ENCODE data around the gene CCSAP.

Gene CCSAP

DNA sequence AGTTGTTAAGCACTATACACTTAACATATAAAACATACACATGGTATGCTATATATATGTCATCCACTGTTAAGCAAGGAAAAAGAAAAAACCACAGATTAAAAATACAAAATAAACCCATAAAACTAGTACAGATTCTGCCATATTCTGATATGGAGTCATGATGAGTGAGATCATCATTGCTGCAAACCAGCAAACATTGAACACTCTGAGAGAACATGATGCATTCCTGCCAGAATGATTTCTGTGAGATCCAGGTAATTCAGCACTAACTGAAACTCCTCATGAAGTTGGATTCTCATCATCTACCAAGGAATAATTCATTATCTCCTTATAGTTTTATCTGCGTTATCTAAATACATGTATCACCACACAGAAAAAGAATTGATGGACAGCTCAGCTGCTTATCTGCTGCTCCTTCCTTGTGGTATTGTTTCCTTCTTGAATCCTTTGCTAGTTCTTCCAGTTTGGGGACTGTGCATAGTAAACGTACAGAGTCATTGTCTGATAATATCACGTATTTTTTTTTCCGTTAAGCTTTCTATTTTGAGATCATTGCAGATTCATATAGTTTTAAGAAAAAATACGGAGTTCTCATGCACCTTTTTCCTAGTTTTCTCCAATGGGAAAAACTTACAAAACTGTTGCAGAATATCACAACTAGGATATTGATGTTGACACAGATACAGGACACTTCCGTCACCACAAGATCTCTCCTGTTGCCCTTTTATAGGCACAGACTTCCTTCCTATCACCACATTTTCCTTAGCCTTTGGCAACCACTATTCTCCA is 62.6 kb downstream of the CCSAP start:
- Mint-ChIP-seq H3K4me1 (ENCODE audit: low read depth) (peaks cover 49% of the 10 kb centered on the region), H3K27ac (peak overlapping the region; percentile 17), H3K36me3 (ENCODE audit: low read depth) (peaks cover 34% of the 10 kb centered on the region), H3K9me3 (no peaks in the 10 kb centered on the region), H3K4me3 (no peak overlapping the region), H3K27me3 (no peaks in the 10 kb centered on the region)
- no peak for DNase-seq

DNA sequence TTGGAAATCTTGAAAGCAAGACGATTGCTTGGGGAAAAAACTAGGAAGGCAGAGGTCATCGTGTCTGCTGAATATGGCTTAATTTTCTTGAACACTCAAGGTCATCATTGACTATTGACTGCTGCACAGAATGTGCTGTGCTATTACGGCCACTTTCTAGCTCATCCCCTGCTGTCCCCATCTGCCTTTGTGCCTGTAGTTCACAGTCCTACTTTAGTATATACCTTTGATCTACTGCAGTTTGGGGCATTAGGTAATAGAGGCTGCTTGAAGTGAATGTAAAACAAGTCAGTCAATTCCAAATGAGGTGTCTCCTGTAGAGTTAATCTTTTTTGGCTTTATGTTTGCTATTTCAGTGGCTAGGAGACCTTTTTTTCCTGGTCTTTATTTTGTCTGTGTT is 63.6 kb downstream of the CCSAP start:
- no peaks in the 10 kb centered on the region for H3K27me3 Mint-ChIP-seq
- H3K4me3 Mint-ChIP-seq: no peak overlapping the region
- no peak overlapping the region for H3K27ac Mint-ChIP-seq
- peaks cover 51% of the 10 kb centered on the region for H3K4me1 Mint-ChIP-seq (ENCODE audit: low read depth)
- peaks cover 37% of the 10 kb centered on the region for H3K36me3 Mint-ChIP-seq (ENCODE audit: low read depth)
- DNase-seq: no peak
- H3K9me3 Mint-ChIP-seq: no peaks in the 10 kb centered on the region

DNA sequence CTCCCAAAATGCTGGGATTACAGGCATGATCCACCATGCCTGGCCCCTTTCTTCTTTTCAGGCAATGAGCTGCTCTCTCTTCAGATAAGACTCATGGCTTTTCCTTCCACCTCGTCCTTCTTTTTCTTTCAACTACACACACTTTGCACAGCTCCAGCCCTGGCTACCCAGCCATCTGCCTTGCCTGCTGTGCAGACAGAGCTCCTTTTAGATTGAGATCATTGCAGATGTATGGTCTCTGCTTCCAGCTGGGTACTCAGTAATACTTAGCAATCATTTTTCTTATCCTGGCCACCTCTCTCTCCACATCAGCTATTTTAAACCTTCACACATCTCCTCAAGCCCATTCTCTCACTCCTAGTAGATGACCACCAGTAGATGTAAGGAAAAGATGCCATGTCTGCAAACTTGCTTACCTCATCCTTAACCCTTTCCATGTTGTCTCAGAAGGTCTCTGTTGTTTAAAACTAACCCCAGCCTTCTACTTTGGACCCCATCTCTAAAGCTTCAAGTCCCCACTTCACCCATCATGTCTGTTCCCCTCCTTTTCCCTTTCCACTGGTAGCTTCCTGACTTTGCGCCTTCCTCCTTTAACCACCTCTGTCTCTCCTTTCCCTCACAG is 64.6 kb downstream of the CCSAP start:
- Mint-ChIP-seq H3K9me3 (no peaks in the 10 kb centered on the region), H3K4me1 (ENCODE audit: low read depth) (peaks cover 55% of the 10 kb centered on the region), H3K4me3 (no peak overlapping the region), H3K27ac (no peak overlapping the region), H3K36me3 (ENCODE audit: low read depth) (peaks cover 36% of the 10 kb centered on the region), H3K27me3 (no peaks in the 10 kb centered on the region)
- DNase-seq: no peak

DNA sequence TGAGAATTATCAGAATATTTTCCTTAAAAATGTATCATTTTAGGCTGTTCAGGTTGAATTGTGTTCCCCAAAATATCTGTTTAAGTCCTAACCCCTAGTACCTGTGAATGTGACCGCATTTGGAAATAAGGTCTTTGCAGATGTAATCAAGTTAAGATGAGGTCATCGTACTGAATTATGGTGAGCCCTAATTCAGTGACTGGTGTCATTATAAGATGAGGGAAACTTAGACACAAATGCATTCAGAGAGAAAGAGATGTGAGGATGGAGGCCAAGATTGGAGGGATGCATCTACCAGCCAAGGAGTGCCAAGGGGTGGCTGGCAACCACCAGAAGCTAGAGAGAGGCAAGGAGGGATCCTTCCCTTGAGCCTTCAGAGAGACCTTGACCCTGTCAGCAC is 67.8 kb downstream of the CCSAP start:
- H3K9me3 Mint-ChIP-seq: no peaks in the 10 kb centered on the region
- peaks cover 18% of the 10 kb centered on the region for H3K36me3 Mint-ChIP-seq (ENCODE audit: low read depth)
- H3K27me3 Mint-ChIP-seq: no peaks in the 10 kb centered on the region
- H3K4me1 Mint-ChIP-seq (ENCODE audit: low read depth): peaks cover 42% of the 10 kb centered on the region
- H3K4me3 Mint-ChIP-seq: no peak overlapping the region
- no peak overlapping the region for H3K27ac Mint-ChIP-seq
- DNase-seq: no peak

DNA sequence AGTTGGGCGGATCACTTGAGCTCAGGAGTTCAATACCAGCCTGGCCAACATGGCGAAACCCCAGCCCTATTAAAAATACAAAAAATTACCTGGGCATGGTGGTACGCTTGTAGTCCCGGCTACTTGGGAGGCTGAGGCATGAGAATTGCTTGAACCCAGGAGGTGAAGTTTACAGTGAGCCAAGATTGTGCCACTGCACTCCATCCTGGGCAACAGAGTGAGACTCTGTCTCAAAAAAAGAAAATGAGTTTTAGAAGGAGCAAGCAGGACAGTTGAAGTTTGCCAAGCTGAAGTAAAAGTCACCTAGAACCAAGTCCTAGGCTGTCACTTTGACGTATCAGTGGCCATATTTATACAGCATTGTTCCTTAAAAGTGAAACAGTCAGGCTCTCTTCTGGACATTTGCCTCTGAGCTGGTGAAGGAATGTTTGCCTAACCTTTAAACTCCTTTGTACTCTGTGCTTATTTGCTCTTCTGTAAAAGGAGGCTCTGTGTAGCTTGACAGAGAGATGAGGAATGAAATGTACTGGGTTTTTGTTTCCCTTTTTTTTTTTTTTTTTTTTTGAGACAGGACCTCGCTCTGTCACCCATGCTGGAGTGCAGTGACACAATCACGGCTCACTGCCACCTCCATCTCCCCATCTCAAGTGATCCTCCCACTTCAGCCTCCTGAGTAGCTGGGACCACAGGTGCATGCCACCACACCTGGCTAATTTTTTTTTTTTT is 69.2 kb downstream of the CCSAP start:
- Mint-ChIP-seq H3K27me3 (no peaks in the 10 kb centered on the region), H3K9me3 (no peaks in the 10 kb centered on the region), H3K4me3 (no peak overlapping the region), H3K36me3 (ENCODE audit: low read depth) (peaks cover 18% of the 10 kb centered on the region), H3K27ac (no peak overlapping the region), H3K4me1 (ENCODE audit: low read depth) (peaks cover 36% of the 10 kb centered on the region)
- no peak for DNase-seq

DNA sequence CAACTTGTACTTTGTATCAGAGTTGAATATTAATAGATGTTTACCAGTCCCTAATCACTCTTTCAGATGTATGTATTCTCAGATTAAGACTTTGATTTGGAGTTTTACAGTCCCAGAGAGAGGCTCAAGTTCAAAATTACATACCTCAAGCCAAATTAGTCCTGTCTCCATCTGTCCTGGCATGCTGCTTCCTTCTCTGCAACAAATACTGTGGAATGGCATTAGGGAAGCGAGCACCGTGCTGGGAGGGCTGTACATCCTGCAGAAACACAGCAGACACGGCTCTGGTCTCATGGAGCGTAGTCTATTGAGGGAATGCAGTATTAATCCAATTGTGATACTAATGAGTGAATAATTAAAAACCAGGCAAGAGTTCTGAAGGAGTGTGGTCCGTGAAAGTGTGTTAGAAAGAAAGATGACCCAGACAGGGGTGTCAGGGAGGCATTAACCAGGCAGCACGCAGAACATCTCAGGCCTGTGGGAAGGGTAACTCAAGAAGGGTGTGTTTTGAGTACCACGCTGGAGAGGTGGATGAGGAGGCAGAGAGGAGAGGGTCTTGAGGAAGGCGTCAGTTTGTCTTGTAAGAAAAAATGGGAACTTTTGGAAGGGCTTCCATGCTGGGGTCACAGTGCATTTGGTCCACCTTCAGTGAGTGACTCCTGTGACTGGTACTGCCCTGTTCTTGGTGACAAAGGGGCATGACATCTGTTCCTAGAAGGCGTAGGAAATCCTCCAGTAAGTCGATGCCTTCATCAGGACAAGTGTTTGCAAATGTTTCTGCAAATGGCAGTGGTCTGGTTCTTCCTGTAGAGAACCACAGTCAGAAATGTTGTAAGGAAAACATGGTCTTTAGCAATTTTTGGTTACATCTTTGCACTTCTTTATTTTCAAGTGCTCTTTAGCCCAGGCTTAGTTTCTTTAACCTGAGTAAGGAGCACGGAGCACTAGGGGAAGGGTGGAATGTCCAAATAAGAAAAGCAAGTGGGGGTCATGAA is 70.4 kb downstream of the CCSAP start:
- Mint-ChIP-seq H3K9me3 (peaks cover 8% of the 10 kb centered on the region), H3K27ac (peak overlapping the region; percentile 67), H3K36me3 (ENCODE audit: low read depth) (peaks cover 18% of the 10 kb centered on the region), H3K4me3 (peak overlapping the region; percentile 86), H3K27me3 (no peaks in the 10 kb centered on the region), H3K4me1 (ENCODE audit: low read depth) (peaks cover 36% of the 10 kb centered on the region)
- no peak for DNase-seq

DNA sequence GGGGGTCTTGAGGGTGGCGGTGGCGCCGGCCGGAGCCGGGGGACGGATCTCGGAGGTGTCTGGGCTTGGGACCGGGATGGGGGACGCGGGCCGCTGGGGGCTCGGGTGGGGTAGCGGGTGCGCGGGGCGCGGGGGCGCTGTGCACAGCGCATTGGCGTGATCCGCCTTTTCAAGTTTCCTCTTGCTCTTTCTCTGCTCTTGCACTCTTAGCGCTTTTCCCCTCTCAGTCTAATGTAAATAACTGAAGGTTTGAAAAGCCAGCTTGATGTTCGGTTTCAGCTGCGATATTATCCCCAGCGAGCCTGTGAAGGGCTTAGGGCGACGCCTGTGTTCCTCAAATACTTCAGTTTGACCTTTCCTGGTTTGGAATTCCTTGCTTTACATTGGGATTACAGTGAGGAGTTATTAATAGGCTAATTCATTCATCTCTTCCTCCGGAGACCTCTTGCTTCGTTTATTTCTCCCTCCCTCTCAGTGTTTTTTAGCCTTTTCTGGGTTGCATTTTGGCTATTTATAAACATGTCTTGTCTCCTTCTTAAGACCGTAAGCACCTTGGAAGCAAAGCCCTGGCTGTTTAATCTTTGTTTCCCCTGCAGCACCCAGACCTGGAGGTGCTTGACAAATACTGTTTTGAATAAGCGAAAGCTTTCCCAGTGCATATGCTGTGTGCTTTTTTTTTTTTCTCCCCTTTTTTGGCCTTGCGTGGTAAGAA is 71.2 kb downstream of the CCSAP start:
- Mint-ChIP-seq H3K4me3 (peak overlapping the region; percentile 86), H3K27ac (peak overlapping the region; percentile 67), H3K4me1 (ENCODE audit: low read depth) (peaks cover 43% of the 10 kb centered on the region), H3K9me3 (peaks cover 14% of the 10 kb centered on the region), H3K27me3 (no peaks in the 10 kb centered on the region), H3K36me3 (ENCODE audit: low read depth) (peaks cover 18% of the 10 kb centered on the region)
- DNase-seq: no peak

All from activated T-cell treated with anti-CD3 and anti-CD28 coated beads, Interleukin-2, amount 50 U/mL, for 24 hours (primary cell).